Stimulated activated CD4-positive, alpha-beta T cell treated with anti-CD3 and anti-CD28 coated beads, TNF-alpha, amount 100 ng/mL, for 48 hours (primary cell): Measurements from ENCODE around the gene DACT1.
A peak's percentile ranks its signal among the peaks of the same experiment; 100 is the strongest.
"Not testable (repeated sequence)": the region's sequence is repeated elsewhere in the genome, so short reads cannot be mapped to it uniquely, and the experiment has no call there.

Source experiments
- DNase-seq, 3 donors: peaks; one replicate each; pipeline ENCODE4 v3.0.0-alpha.2; 2020; ENCODE audit warnings: low read depth in 3 of 3

Gene DACT1

GRCh38 chr14:58637391-58638230 lies at the start of gene DACT1:
Gene DACT1, plus strand, starts transcription at chr14:58637962. Its CDS starts 241 bp downstream, at chr14:58638203.
- peak; percentile 14 to 53 (median 43) for DNase-seq

- not testable (repeated sequence) for DNase-seq
Measured at GRCh38 chr14:58588321-58588720, 49.4 kb upstream of the DACT1 start.

- DNase-seq: no peak
Measured at GRCh38 chr14:58593977-58594376, 43.8 kb upstream of the DACT1 start.

- DNase-seq: no peak
Measured at GRCh38 chr14:58597041-58597440, 40.7 kb upstream of the DACT1 start.

GRCh38 chr14:58598028-58598803 lies 39.5 kb upstream of the DACT1 start:
- no peak for DNase-seq

- DNase-seq: no peak
Measured at GRCh38 chr14:58598804-58599525, 38.8 kb upstream of the DACT1 start.

GRCh38 chr14:58599707-58600106 lies 38.1 kb upstream of the DACT1 start:
- DNase-seq: no peak

- no peak for DNase-seq
Measured at GRCh38 chr14:58605465-58605864, 32.3 kb upstream of the DACT1 start.

- DNase-seq: no peak
Measured at GRCh38 chr14:58607131-58607951, 30.4 kb upstream of the DACT1 start.

- no peak for DNase-seq
Measured at GRCh38 chr14:58607952-58608317, 29.8 kb upstream of the DACT1 start.

GRCh38 chr14:58617619-58618018 lies 20.1 kb upstream of the DACT1 start:
- no peak for DNase-seq

GRCh38 chr14:58620011-58620410 lies 17.8 kb upstream of the DACT1 start:
- no peak for DNase-seq

- no peak for DNase-seq
Measured at GRCh38 chr14:58625438-58625837, 12.3 kb upstream of the DACT1 start.

- DNase-seq: no peak
Measured at GRCh38 chr14:58626431-58626831, 11.3 kb upstream of the DACT1 start.

- no peak for DNase-seq
Measured at GRCh38 chr14:58628406-58628805, 9.4 kb upstream of the DACT1 start.

- no peak for DNase-seq
Measured at GRCh38 chr14:58629281-58629680, 8.5 kb upstream of the DACT1 start.

- DNase-seq: no peak
Measured at GRCh38 chr14:58631732-58632131, 6.0 kb upstream of the DACT1 start.

GRCh38 chr14:58633831-58634230 lies 3.9 kb upstream of the DACT1 start:
- no peak for DNase-seq

GRCh38 chr14:58634406-58635090 lies 3.2 kb upstream of the DACT1 start:
- no peak for DNase-seq

GRCh38 chr14:58635091-58635830 lies 2.5 kb upstream of the DACT1 start:
- DNase-seq: no peak
